ENCODE measurements around the gene INSIG1.

GRCh38 chr7:155352076-155352752 lies 54.5 kb downstream of the INSIG1 start:
- TF ChIP-seq CTCF (IDR thresholded peaks at IDR 0.05; ENCODE audit: low read length) = no peak
- no peak for TF ChIP-seq EZH2 (IDR thresholded peaks at IDR 0.05; ENCODE audit: borderline replicate concordance, low read length)
